AG04450 (cell line): ENCODE data around the gene NDUFA6. TPM values are rescaled to one million over a fixed set of nuclear protein-coding genes. Genes with fewer than 3 reads are reported as not detected.

Experiments used
- CTCF ChIA-PET: fragments of 300-600, 350-600 bp; formaldehyde crosslinking; extraction: SDS; loops from one replicate; lab custom pipeline; 2022; ENCODE audit warnings: antibody characterized with exemption, inconsistent platforms; lab: Charles Lee
- POLR2A ChIA-PET: fragments of 350-600 bp; formaldehyde crosslinking; extraction: SDS; loops from one replicate; lab custom pipeline; 2021; ENCODE audit warnings: antibody characterized with exemption, inconsistent platforms; lab: Yijun Ruan, JAX
- DNase-seq: peaks from one replicate; pipeline ENCODE4 v3.0.0-alpha.2; 2011; ENCODE audit warnings: low read depth, low spot score
- H3K27ac ChIP-seq: one replicate; pipeline ENCODE4 v1.5.1; 2012; ENCODE audit warnings: low read depth, low read length, control low read depth
- H3K27me3 ChIP-seq: one replicate; pipeline ENCODE4 v1.6.0; 2012; ENCODE audit warnings: low read length; ENCODE audit not compliant: control insufficient read depth, insufficient read depth
- H3K4me3 ChIP-seq: 2 replicates; pipeline ENCODE4 v1.5.1; 2011; ENCODE audit warnings: mild to moderate bottlenecking, low read depth, low read length, control low read depth
- H3K9me3 ChIP-seq: 2 replicates; pipeline ENCODE4 v1.5.1; 2012; ENCODE audit warnings: low read length; ENCODE audit not compliant: control insufficient read depth, insufficient read depth
- CTCF ChIP-seq: IDR thresholded peaks from 2 replicates; pipeline ENCODE4 v1.5.1; 2011; ENCODE audit warnings: low read depth, low read length, control low read depth, inconsistent platforms
- polyA plus RNA-seq: library from polyadenylated mRNA; depleted of rRNA; stranded (reverse); fragments of >200 nt; gene quantifications from 2 replicates; pipeline ENCODE4 v1.2.3, GENCODE V29; 2011

The NDUFA6 gene
- polyA plus RNA-seq, 1 experiment: 103 TPM

- ChIA-PET POLR2A (interaction anchor here (0.6 to 0.9 kb wide), 3 partner anchors 9 to 273 kb away, joined by 3 read pairs; partner anchors contain the start of gene SMDT1), CTCF (interaction anchor here (1.0 to 1.4 kb wide), 4 partner anchors 8 to 373 kb away, joined by 3 read pairs; partner anchors contain the start of gene SMDT1)
- TF ChIP-seq CTCF: no peak
- H3K27ac ChIP-seq: peak within 1 kb of the TSS; percentile 82
- H3K4me3 ChIP-seq: peak within 1 kb of the TSS; percentile 70
- no peaks in the 10 kb centered on the region for H3K27me3 ChIP-seq
- no peaks in the 10 kb centered on the region; the same call in none of the 2 replicates for H3K9me3 ChIP-seq
- peak; percentile 84 for DNase-seq
Observed at GRCh38 chr22:42070517-42071422, 19.8 kb downstream of the NDUFA6 start, which contains the start of gene NAGA. TSS of gene NAGA (minus strand) at chr22:42070812. CDS start at chr22:42070297, 515 bp downstream.

- peak overlapping the region; percentile 70 for H3K4me3 ChIP-seq
- TF ChIP-seq CTCF: no peak
- peak overlapping the region; percentile 75 for H3K27ac ChIP-seq
- no peaks in the 10 kb centered on the region for H3K27me3 ChIP-seq
- no peaks in the 10 kb centered on the region; the same call in 1 of the 2 replicates for H3K9me3 ChIP-seq
- ChIA-PET CTCF (interaction anchor here (1.0 to 1.4 kb wide), 4 partner anchors 9 to 374 kb away, joined by 3 read pairs; partner anchors contain the start of gene SMDT1), POLR2A (interaction anchor here (0.9 kb wide), 1 partner anchor 102 kb away, joined by 3 read pairs; no protein-coding TSS in a partner anchor)
- DNase-seq: no peak
Observed at GRCh38 chr22:42069801-42070516, 20.6 kb downstream of the NDUFA6 start.

GRCh38 chr22:42068291-42068690 is 22.3 kb downstream of the NDUFA6 start:
- POLR2A ChIA-PET: no interaction called here
- H3K9me3 ChIP-seq: no peaks in the 10 kb centered on the region
- H3K27ac ChIP-seq: no peak overlapping the region
- no peak overlapping the region for H3K4me3 ChIP-seq
- CTCF ChIA-PET: no interaction called here
- no peaks in the 10 kb centered on the region for H3K27me3 ChIP-seq
- no peak for DNase-seq
- no peak for TF ChIP-seq CTCF

- DNase-seq: no peak
- POLR2A ChIA-PET: no interaction called here
- no peaks in the 10 kb centered on the region for H3K27me3 ChIP-seq
- no peak for TF ChIP-seq CTCF
- H3K4me3 ChIP-seq: no peak overlapping the region
- H3K9me3 ChIP-seq: no peaks in the 10 kb centered on the region
- CTCF ChIA-PET: no interaction called here
- no peak overlapping the region for H3K27ac ChIP-seq
Observed at GRCh38 chr22:42067671-42068251, 22.8 kb downstream of the NDUFA6 start.
